NCI-H2227 (cell line): ENCODE results near the gene BPHL.
"Not testable (repeated sequence)": the region's sequence is repeated elsewhere in the genome, so short reads cannot be mapped to it uniquely, and the experiment has no call there.

ENCODE experiments used
- DNase-seq: peaks from one replicate; lab custom pipeline; 2025; ENCODE audit not compliant: unreplicated experiment; lab: John Stamatoyannopoulos, UW

Gene BPHL

DNA sequence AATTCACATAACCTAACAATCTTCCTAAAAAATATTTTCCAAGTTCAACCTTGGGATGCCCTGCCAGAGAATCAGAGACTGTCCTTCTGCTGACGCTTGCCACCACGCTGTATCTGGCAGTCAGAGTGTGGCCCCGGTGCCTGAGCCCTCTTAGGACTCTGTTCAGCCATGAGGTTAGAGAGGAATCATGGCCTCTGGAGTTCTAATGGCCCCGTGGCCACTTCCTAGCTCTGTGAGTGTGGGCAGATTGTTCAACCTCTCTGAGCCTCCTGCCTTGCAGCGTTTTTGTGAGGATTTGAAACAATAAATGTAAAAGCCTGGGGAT lies 2.2 kb downstream of the BPHL start:
- no peak for DNase-seq

DNA sequence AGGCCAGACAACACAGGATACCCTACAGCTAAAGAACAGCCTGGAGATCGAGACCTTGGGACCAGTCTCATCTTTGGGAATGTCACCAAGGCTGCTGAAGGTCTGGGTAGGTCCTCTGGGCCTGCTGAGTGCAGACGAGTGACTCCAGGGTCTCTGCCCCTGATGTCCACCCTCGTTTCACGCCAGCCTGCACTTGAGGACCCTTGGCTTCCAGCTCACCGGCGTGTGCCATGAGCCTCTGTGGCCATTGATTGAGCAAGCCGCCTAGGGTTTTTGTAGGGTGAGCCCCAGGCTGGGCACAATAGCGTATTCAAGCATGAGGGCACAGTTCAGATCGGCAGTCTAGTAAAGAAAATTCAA lies 4.3 kb downstream of the BPHL start:
- DNase-seq = no peak

DNA sequence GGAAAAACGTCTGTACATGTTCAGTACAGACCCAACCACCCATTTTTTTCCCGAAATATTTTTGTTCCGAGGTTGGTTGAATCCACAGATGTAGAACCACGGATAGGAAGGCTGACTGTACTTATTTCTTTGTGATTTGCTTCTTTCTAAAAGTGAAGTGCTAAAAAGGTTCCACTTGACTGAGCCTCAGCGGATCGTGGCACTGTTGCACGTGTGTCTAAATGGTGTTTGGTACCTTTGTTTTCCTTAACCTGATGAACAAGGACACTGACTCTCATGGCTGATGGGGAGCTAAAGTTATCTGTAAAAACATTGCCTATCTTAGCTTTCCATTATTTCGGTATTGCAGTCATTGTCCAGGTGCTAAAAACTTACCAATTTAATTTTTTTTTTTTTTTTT lies 6.2 kb downstream of the BPHL start:
- no peak for DNase-seq

DNA sequence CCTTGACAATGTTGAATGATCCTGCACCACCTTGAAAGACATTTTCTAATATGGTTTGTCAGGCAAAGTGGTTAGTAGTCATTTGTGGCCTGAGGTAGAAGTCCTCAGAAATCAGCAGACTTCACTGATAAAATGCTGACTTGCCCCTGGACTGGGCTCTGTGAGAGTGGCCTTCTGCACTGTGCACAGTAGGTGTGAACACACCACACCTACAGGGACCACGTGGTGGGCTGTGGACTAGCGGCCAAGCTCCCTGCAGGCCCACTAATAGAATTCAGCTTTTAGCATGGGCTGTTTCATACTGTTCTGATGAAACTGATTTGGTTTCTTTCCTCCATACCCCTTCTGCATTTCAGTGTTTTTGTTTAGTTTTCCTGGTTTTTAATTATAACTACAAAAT lies 7.3 kb downstream of the BPHL start:
- DNase-seq = no peak

DNA sequence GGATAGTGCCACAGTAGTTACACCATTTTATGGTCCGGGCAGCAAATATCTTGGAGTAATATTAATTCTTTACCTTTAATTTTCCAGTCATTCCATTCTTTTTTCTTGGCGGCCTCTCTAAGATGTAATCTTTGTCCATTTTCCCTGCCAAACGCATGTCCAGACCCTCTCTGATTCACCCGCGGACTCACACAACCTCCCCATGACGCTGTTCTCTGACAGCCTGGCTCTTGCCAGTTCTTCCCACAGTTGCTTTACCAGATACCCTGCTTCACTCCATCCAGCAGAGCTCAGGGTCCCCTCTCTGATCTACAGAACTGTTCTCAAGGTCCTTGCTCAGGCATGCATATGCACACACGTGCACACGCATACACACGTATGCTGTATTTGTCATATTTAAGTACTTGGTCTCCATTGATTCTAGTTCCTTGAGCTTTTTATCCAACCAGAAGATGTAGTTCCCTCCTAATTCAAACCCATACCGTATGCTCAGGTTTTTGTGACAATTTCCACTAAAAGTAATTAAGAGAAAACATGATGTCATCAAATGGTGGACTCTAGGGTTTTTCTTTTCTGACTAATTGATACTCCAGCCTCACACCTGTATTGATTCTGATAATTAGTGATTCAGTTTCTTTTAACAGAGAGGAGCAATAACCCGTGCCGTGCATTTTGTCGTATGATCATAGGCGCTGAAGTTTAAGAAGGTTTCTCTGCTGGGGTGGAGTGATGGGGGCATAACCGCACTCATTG lies 10.0 kb downstream of the BPHL start:
- DNase-seq = no peak

DNA sequence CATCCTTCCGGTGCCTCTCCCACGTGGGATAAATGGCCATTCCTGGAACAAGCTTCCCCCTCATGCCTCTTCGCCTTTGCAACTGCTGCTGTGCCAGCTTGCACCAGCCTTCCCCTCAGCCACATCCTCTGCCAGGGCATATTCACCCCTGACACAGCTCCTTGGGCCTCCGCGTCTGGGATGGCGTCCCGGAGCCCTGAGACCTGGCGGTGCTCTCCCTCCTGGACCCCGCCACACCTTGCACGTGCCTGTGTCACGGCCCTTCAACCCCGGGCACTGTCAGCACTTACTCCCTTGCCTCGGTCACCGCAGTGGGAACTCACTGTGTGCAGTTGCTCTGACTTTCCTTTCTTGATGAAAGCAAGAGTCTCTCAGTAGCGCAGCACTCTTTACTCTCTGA lies 13.2 kb downstream of the BPHL start:
- DNase-seq = no peak

DNA sequence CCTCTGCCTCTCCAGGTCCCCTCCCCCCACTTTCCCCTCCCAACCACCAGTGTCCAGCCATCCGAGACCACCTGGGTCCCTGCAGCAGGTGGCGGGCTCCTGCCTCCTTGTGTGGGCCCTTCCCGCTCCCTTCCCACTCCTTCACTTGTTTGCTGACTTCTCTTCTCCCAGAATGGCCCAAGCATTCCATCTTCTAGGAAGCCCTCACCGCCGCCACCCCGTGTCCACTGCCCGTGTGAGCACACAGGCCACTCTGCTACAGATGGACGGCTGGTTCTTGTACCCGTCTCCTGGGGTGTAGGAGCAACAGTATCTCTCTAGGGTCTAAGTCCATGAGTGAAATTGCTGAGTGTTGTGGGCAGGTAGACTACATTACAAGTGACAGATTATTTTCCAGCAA lies 15.0 kb downstream of the BPHL start:
- DNase-seq = no peak

DNA sequence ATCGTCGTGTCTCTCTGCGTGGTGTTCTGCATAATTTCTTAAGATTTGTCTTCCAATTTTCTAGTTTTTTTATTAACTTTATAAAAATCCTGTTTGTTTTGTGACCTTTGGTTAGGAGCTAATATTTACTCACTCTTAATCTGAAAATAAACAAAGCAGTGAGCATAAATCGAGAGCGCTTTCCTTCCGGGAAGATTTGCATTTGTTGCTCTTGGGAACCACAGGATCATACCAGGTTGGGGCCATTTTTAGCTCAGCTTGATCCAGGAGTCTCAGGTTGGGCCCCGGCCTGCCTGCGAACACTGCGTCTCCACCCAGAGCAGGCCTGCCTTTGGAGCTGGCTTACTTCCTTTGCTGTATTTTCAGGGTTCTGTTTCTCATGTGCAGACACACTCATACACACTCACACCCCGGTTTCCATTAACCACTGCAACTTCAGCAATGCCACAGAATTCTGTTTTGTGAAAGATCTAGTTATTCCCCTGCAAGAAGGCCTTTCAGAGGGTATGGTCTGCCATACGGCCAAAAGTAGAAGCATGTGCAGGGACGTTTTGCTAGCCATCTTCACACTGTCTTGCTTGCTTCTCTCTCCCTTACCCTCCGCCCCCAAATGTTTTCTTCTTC lies 17.3 kb downstream of the BPHL start:
- no peak for DNase-seq

DNA sequence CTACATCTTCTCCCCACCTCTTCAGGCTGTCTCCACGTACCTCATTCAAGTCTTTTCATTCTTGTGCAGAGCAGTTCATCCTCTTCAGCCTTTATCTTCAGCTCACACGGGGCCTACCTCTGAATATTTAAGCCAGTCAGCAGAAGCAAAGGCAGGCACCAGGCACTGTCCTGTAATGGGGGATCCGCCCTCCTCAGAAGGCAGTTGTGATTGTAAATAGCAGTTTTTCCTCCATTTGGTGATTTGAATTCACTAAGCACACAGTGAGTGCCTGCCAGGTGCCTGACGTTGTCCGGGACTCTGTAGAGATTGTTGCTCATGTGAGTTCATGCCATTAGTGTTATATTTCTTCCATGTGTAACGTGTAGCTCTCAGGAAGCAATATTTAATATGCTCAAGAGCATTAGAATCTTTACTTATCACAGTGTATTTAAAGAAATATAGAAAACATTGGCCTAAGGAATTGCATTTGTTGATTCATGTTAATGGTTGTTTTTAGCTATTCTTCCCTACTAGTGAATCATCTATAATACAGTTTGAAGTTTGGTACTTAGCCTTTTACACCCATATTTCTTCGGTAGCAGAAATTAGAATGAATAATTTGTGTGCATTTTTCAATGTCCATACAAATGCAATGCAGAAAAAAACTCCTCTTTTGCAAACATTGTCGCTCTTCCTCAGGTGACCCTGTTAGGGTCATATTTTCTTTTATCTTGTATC lies 17.9 kb downstream of the BPHL start:
- DNase-seq = no peak

DNA sequence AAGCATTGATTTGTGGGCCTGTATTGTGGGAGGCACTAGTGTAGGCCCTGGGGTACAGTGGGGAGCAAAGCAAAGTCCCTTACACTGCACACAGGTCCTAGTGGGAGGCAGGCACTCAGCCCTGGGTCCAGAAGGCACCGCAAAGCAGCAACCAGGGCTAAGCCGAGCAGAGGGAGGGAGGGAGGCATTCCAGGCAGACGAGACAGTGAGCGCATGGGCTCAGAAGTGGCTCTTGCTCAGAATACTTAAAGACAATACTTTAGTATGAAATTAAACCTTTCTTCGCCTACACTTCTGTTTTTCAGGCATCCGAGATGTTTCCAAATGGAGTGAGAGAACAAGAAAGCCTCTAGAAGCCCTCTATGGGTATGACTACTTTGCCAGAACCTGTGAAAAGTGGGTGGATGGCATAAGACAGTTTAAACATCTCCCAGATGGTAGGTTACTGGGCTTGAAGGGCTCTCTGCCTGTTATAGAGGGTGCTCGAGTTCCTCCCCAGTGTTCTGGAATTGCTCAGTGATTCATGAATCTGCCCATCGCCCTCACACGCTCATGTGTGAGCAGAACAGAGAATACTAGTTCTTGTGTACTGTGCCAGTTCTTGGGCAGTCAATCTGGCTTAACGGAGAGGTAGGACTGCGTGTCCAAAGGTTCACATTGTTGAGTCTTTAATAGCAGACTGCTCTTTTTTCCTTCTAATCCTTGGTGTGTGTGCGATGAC lies 18.7 kb downstream of the BPHL start:
- DNase-seq = no peak

DNA sequence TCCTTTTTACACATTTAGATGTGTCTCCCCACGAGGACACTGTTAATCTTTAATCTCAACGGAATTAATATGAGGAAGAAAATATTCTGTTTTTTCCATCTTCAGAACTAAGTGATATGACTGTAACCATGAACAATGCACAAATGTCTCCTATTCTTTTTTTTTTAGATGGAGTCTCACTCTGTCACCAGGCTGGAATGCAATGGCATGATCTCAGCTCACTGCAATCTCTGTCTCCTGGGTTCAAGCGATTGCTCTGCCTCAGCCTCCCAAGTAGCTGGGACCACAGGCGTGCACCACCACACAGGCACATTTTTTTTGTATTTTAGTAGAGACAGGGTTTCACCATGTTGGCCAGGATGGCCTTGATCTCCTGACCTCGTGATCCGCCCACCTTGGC lies 19.4 kb downstream of the BPHL start:
- not testable (repeated sequence) for DNase-seq

DNA sequence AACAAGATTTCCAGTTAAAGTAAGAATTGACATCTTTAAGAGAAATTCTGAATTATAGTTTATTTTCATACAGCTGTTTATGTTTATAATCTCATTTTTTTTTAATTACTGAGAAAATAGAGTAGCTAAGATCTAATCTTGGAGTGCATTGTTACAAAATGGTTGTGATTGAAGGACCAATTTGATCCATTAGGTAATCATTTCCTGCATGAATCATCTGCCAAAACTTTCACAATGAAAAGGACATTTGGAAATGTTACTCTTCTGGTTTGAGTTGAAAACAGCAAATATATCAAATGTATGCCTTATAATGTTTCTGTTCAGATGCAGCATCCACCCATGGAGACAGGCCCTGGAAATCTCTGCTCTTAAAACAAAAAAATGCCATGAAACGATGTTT lies 19.8 kb downstream of the BPHL start:
- DNase-seq = no peak

DNA sequence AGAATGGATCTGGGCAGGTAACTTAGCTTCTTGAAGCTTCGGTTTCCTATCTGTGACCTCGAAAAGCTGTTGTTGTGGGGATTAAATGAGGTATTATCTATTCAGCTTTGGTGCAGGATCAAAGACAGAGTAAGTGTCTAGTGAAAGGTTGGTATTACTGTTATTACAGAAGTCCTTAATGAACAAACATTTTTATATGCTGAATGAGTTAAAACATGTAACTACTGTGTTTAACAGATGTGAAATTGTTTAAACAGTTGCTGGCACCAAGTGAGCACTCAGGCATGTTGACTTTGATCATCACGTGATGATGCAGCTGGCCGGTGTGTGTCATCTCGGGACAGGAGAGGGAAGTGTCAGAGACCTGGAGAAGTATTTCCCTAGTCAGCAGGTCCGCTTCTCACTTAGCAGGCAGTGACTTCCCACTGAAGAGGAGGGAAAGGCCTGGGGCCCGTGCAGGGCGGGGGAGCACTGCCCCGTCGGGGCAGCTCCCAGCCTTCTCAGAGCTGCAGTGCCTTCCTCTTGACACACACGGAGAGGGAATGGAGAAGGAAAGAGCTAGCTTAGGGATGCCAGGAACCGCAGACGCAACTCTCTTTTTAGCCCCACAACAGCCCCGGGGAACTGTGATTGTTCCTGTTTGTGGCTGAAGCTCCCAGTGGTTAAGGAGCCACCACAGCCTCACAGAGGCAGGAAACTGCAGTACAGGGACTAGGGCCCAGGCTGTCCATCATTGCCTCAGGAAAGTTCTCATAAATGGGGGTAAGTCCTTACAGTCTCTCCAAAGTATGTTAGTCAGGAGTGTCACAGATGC lies 20.8 kb downstream of the BPHL start:
- DNase-seq = no peak

DNA sequence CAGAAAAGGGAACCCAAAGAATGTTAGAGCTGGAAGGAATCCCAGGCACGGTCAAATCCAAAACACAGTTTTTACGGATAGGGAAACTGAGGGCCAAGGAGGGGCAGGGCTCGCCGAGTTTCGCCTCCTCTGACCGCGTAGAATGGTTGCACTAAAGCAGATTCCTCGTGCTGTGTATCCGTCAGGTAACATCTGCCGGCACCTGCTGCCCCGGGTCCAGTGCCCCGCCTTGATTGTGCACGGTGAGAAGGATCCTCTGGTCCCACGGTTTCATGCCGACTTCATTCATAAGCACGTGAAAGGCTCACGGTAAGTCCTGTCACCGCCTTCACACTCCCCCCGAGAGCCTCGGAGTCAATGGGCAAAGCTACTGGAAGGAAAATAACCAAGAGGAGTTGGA lies 21.7 kb downstream of the BPHL start:
- no peak for DNase-seq

DNA sequence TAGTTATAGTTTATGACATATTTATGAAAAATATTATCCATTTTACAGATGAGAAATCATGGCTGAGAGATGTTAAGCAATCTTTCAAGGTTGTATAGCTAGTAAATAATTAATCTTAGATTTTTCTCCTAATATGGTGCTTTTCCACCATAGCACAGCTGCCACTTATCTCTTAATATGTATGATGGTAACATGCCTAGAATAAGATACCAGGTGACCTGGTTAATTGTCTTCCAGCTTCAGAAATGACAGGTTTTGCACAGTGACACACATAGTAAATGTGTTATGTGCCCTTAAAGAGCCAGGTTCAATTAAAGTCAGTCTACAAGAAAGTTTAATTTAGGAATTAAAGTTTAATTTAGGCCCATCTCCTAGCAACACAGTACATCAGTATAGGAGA lies 24.0 kb downstream of the BPHL start:
- no peak for DNase-seq

DNA sequence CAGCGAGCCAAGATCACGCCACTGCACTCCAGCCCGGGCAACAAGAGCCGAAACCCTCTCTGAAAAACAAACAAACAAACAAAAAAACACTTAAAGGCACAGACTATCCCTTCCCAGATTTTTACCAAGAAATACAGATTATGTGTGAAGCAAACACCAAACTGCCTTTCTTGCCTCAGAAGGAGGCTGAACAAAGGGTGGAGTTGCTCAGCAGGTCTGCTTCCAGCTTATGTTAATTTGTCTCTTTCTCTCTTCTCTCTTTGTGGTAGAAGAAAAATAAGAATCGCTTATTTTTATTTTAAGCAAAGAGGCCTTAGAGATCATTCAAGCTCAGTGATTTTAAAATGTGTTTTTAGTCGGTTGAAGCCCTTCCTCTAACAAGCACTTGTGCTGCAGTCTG lies 24.6 kb downstream of the BPHL start:
- DNase-seq = no peak

DNA sequence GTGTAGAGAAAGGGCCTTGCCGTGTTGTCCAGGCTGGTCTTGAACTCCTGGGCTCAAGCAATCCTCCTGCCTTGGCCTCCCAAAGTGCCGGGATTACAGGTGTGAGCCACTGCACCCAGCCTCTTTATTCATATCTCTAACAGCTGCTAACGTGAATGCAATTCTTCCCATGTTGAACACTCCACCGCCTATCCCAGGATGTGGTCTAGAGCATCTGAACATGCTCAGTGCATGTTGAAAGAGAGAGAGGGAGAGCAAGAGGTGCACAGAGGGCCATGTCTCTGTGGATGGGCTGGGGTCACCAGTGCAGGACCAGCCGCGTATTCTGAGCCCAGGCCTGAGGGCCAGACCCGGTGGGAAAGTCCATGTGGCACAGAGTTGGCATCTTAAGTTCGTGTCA lies 26.1 kb downstream of the BPHL start:
- DNase-seq = no peak

DNA sequence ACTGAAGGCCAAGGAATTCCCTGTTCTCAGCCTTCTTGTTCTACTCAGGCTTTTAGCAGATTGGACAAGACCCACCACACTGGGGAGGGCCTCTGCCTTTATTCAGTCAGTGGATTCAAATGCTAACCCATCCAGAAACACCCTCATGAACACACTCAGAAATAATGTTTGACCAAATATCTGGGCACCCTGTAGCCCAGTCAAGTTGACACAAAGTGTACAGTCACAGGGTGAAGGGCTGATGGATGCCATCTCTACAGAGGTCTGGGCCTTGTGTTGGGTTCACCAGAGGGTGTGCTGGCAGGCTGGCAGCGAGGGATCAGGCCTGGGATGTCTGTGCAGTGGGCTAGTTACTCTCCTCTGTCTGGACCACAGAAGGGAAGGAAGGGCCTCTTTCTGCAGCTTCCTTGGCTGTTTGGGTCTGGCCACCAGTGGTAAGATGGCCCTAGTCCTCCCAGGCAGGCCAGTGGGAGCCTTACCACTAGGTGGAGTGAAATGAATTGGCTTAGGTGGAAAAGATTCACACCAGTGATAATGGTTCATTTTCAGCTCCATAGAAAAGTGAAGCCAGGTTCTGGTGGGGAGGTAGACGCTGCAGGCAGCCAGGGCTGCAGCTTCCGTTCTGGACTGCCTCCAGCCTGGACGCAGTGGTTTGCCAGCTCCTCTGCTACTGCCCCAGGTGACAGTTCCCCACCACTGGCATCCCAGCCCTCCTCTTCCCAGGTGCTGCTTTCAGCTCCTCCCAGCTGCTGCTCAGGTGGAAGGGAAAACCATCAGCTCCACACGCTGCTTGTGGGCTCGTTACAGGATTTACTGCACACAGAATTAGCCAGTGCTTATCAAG lies 29.6 kb downstream of the BPHL start:
- DNase-seq = no peak

DNA sequence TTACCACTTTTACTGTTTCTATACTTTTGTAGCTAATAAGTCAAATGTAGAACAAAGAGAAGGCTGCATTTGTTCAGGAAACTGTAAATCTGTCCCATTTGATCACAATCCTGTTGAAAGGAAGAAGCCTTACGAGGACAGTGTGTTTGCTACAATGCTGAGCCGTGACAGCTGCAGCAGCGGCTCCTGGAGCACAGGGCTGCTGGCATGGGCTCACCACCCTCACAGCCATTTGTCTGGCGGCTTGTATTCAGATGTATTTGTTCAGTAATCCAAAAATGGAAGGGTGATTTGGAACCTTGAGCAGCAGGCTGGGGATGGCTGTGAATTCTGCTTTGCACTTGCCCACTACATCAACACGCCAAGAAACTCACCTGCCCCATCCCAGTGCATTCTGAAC lies 33.2 kb downstream of the BPHL start:
- DNase-seq = no peak

DNA sequence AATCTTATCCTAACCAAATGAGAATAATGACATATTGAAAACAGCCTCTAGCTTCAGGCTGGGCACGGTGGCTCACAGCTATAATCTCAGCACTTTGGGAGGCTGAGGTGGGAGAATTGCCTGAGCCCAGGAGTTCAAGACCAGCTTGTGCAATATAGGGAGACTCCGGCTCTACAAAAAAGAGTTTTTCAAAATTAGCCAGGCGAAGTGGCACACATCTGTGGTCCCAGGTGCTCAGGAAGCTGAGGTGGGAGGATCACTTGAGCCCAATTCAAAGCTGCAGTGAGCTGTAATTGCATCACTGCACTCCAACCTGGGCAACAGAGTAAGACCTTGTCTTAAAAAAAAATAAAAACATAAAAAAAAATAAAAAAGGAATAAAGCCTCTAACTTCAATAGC lies 34.2 kb downstream of the BPHL start:
- no peak for DNase-seq
